Measurements from ENCODE around the gene GTF2H4. TPM values are rescaled to one million over a fixed set of nuclear protein-coding genes. Genes with fewer than 3 reads are reported as not detected.
A peak's percentile ranks its signal among the peaks of the same experiment; 100 is the strongest.

GTF2H4 gene
- total and polyA plus RNA-seq, 10 of the 15 experiments (the other 5 are each of a cell fraction or from before 2014, with no cell fraction given) = 1.1 to 43.8 (median 18.9) TPM

DNA sequence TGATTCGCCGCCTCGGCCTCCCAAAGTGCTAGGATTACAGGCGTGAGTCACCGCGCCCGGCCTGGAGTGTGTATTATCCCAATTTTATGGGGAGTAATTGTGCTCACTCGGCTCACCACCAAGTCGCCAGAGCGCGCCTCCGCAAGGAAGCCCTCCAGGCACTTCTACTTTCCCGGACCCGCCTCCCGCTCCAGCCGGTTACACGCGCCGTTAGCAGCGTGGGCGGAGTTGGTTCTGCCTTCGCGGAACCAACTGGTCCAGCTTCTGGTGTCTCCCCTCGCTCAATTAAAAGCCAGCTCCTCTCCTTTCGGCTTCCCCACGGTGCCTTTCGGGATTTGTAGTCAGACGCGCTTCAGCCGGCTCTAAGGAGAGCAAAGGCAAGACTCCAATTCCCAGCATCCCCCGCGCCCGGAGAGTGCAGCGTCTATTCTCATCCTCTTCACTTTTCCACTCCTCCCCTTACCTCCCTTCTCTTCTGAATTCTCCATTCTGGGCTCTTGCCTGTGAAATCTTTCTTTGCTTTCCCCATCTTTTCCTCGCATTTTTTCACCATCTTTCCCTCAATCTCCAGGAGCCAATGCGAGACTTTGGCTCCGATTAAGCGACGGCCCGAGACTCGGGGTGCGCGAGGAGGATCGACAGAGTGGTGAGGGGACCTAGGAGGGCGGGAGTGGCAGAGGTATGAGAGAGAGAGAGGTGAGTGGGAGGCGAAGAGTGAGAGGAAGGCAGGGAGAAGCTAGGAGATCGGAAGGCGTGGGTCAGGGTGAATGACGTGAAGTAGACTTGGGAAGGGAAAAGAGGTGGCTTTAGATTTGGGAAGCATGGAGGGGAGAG is at the start of gene GTF2H4 (continued):
- TF ChIP-seq NBN (IDR thresholded peaks at IDR 0.05) = peak; percentile 95
- TF ChIP-seq MEF2B (IDR thresholded peaks at IDR 0.05; ENCODE audit: partially characterized antibody, poor library complexity, severe bottlenecking) = no peak
- TF ChIP-seq, protein P1, sequence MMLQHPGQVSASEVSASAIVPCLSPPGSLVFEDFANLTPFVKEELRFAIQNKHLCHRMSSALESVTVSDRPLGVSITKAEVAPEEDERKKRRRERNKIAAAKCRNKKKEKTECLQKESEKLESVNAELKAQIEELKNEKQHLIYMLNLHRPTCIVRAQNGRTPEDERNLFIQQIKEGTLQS (IDR thresholded peaks at IDR 0.05; ENCODE audit: borderline replicate concordance, extremely low read depth, low read depth, low read length) = peak; percentile 29; the same call in 1 of the 2 replicates
- TF ChIP-seq SP1 (IDR thresholded peaks at IDR 0.05; ENCODE audit: low read depth, low read length) = peak; percentile 61
- peak; percentile 97 for TF ChIP-seq SIX5 (IDR thresholded peaks at IDR 0.05; ENCODE audit: low read depth, low read length, severe bottlenecking)
- peak in 1 of 2 experiments; percentile 78; a peak in 2 of 4 replicates for TF ChIP-seq SRF (IDR thresholded peaks at IDR 0.05; ENCODE audit: low read depth in 2 of 2, low read length in 2 of 2)
- peak; percentile 84 for TF ChIP-seq EED (IDR thresholded peaks at IDR 0.05; ENCODE audit: low read depth)
- TF ChIP-seq, protein P2, sequence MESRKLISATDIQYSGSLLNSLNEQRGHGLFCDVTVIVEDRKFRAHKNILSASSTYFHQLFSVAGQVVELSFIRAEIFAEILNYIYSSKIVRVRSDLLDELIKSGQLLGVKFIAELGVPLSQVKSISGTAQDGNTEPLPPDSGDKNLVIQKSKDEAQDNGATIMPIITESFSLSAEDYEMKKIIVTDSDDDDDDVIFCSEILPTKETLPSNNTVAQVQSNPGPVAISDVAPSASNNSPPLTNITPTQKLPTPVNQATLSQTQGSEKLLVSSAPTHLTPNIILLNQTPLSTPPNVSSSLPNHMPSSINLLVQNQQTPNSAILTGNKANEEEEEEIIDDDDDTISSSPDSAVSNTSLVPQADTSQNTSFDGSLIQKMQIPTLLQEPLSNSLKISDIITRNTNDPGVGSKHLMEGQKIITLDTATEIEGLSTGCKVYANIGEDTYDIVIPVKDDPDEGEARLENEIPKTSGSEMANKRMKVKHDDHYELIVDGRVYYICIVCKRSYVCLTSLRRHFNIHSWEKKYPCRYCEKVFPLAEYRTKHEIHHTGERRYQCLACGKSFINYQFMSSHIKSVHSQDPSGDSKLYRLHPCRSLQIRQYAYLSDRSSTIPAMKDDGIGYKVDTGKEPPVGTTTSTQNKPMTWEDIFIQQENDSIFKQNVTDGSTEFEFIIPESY (IDR thresholded peaks at IDR 0.05) = 0 out of 2 replicates have a peak, but pooled peaks have one; percentile 26
- TF ChIP-seq, protein P3, sequence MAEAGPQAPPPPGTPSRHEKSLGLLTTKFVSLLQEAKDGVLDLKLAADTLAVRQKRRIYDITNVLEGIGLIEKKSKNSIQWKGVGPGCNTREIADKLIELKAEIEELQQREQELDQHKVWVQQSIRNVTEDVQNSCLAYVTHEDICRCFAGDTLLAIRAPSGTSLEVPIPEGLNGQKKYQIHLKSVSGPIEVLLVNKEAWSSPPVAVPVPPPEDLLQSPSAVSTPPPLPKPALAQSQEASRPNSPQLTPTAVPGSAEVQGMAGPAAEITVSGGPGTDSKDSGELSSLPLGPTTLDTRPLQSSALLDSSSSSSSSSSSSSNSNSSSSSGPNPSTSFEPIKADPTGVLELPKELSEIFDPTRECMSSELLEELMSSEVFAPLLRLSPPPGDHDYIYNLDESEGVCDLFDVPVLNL (IDR thresholded peaks at IDR 0.05; ENCODE audit: low read depth, low read length) = no peak
- TF ChIP-seq MYC (IDR thresholded peaks at IDR 0.05; ENCODE audit: insufficient read depth, insufficient read length, insufficient replicate concordance, low read length, severe bottlenecking) = peak; percentile 60
- TF ChIP-seq TAF1 (IDR thresholded peaks at IDR 0.05; ENCODE audit: borderline replicate concordance, low read depth, low read length) = 0 out of 2 replicates have a peak, but pooled peaks have one; percentile 20
- TF ChIP-seq, protein P4, sequence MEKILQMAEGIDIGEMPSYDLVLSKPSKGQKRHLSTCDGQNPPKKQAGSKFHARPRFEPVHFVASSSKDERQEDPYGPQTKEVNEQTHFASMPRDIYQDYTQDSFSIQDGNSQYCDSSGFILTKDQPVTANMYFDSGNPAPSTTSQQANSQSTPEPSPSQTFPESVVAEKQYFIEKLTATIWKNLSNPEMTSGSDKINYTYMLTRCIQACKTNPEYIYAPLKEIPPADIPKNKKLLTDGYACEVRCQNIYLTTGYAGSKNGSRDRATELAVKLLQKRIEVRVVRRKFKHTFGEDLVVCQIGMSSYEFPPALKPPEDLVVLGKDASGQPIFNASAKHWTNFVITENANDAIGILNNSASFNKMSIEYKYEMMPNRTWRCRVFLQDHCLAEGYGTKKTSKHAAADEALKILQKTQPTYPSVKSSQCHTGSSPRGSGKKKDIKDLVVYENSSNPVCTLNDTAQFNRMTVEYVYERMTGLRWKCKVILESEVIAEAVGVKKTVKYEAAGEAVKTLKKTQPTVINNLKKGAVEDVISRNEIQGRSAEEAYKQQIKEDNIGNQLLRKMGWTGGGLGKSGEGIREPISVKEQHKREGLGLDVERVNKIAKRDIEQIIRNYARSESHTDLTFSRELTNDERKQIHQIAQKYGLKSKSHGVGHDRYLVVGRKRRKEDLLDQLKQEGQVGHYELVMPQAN (conservative IDR thresholded peaks at IDR 0.05) = peak; percentile 91
- TF ChIP-seq TBL1XR1 (IDR thresholded peaks at IDR 0.05; ENCODE audit: low read depth, low read length) = peak; percentile 70; the same call in 1 of the 2 replicates
- peak; percentile 53; the same call in 1 of the 2 replicates for TF ChIP-seq PAX5 (IDR thresholded peaks at IDR 0.05; ENCODE audit: borderline replicate concordance, low read depth, low read length)
- TF ChIP-seq YY1 (IDR thresholded peaks at IDR 0.05; ENCODE audit: low read depth, low read length) = peak; percentile 79; the same call in 1 of the 2 replicates
- TF ChIP-seq NR2C1 (IDR thresholded peaks at IDR 0.05) = peak; percentile 82
- 0 out of 2 replicates have a peak, but pooled peaks have one; percentile 53 for TF ChIP-seq HDAC2 (IDR thresholded peaks at IDR 0.05)
- no peak for TF ChIP-seq YBX1 (IDR thresholded peaks at IDR 0.05)
- peak; percentile 99 for TF ChIP-seq HCFC1 (IDR thresholded peaks at IDR 0.05; ENCODE audit: low read length)
- TF ChIP-seq WRNIP1 (IDR thresholded peaks at IDR 0.05; ENCODE audit: borderline replicate concordance, low read depth, low read length) = peak; percentile 99
- TF ChIP-seq GATAD2B (conservative IDR thresholded peaks at IDR 0.05; ENCODE audit: low read depth) = peak; percentile 79
- TF ChIP-seq FOXK2 (IDR thresholded peaks at IDR 0.05) = no peak; the same call in 1 of the 2 replicates
- TF ChIP-seq POLR2A (IDR thresholded peaks at IDR 0.05; ENCODE audit: low read depth, low read length) = peak; percentile 65
- peak; percentile 40; the same call in 1 of the 2 replicates for TF ChIP-seq POLR2AphosphoS2 (IDR thresholded peaks at IDR 0.05; ENCODE audit: low read depth, low read length)
